T-helper 1 cell treated with Interleukin-12 subunit alpha and Interleukin-12 subunit beta and Interleukin-4 antibody, amounts not matched to agents 30 μg/mL and 1 μg/mL, for 36 hours (primary cell): Measurements from ENCODE around the gene TUBA3C.
"Not testable (repeated sequence)": the region's sequence is repeated elsewhere in the genome, so short reads cannot be mapped to it uniquely, and the experiment has no call there.

Experiments
- H3K27ac Mint-ChIP-seq: one replicate; pipeline ENCODE4 v1.8.0; 2021; ENCODE audit warnings: mild to moderate bottlenecking, mixed read lengths
- H3K27me3 Mint-ChIP-seq: one replicate; pipeline ENCODE4 v1.8.0; 2021; ENCODE audit warnings: low read depth, mixed read lengths
- H3K36me3 Mint-ChIP-seq: one replicate; pipeline ENCODE4 v1.8.0; 2021; ENCODE audit warnings: low read depth, mixed read lengths
- H3K4me1 Mint-ChIP-seq: one replicate; pipeline ENCODE4 v1.8.0; 2021; ENCODE audit warnings: low read depth, mixed read lengths
- H3K4me3 Mint-ChIP-seq: one replicate; pipeline ENCODE4 v1.8.0; 2021; ENCODE audit warnings: mild to moderate bottlenecking, moderate library complexity, mixed read lengths
- H3K9me3 Mint-ChIP-seq: one replicate; pipeline ENCODE4 v1.8.0; 2021; ENCODE audit warnings: mixed read lengths

Gene TUBA3C

GRCh38 chr13:19181621-19182485, at the start of gene TUBA3C:
TUBA3C (minus strand) TSS chr13:19181824; CDS start chr13:19181747, 77 bp downstream.
- H3K9me3 Mint-ChIP-seq = no peaks in the 10 kb centered on the region
- no peaks in the 10 kb centered on the region for H3K27me3 Mint-ChIP-seq
- no peaks in the 10 kb centered on the region for H3K4me1 Mint-ChIP-seq
- no peaks in the 10 kb centered on the region for H3K36me3 Mint-ChIP-seq
- no peak within 1 kb of the TSS for H3K27ac Mint-ChIP-seq
- no peak within 1 kb of the TSS for H3K4me3 Mint-ChIP-seq

GRCh38 chr13:19207413-19207812, 25.8 kb upstream of the TUBA3C start:
- not testable (repeated sequence) for H3K27me3 Mint-ChIP-seq, H3K9me3 Mint-ChIP-seq, H3K4me3 Mint-ChIP-seq, H3K27ac Mint-ChIP-seq, H3K36me3 Mint-ChIP-seq, H3K4me1 Mint-ChIP-seq

GRCh38 chr13:19192622-19193021, 11.0 kb upstream of the TUBA3C start:
- not testable (repeated sequence) for H3K27ac Mint-ChIP-seq, H3K4me1 Mint-ChIP-seq, H3K4me3 Mint-ChIP-seq, H3K27me3 Mint-ChIP-seq, H3K36me3 Mint-ChIP-seq
- peaks cover 16% of the 10 kb centered on the region for H3K9me3 Mint-ChIP-seq

GRCh38 chr13:19189911-19190310, 8.3 kb upstream of the TUBA3C start:
- not testable (repeated sequence) for H3K36me3 Mint-ChIP-seq, H3K4me1 Mint-ChIP-seq, H3K4me3 Mint-ChIP-seq, H3K27me3 Mint-ChIP-seq, H3K27ac Mint-ChIP-seq
- H3K9me3 Mint-ChIP-seq = peaks cover 11% of the 10 kb centered on the region

- not testable (repeated sequence) for H3K4me3 Mint-ChIP-seq, H3K4me1 Mint-ChIP-seq, H3K36me3 Mint-ChIP-seq, H3K27me3 Mint-ChIP-seq, H3K27ac Mint-ChIP-seq
- peaks cover 11% of the 10 kb centered on the region for H3K9me3 Mint-ChIP-seq
These were observed 7.7 kb upstream of the TUBA3C start for GRCh38 chr13:19189368-19189767.

- H3K9me3 Mint-ChIP-seq = peaks cover 11% of the 10 kb centered on the region
- no peaks in the 10 kb centered on the region for H3K36me3 Mint-ChIP-seq
- H3K27me3 Mint-ChIP-seq = no peaks in the 10 kb centered on the region
These were observed 4.4 kb upstream of the TUBA3C start for GRCh38 chr13:19185865-19186645.

GRCh38 chr13:19185086-19185864, 3.7 kb upstream of the TUBA3C start:
- Mint-ChIP-seq H3K9me3 (peaks cover 6% of the 10 kb centered on the region), H3K4me3 (no peak overlapping the region), H3K27me3 (no peaks in the 10 kb centered on the region), H3K36me3 (no peaks in the 10 kb centered on the region), H3K4me1 (no peaks in the 10 kb centered on the region), H3K27ac (no peak overlapping the region)

More at GRCh38 chr13:19185865-19186645, 4.4 kb upstream of the TUBA3C start:
- H3K27ac Mint-ChIP-seq = no peak overlapping the region
- no peak overlapping the region for H3K4me3 Mint-ChIP-seq
- H3K4me1 Mint-ChIP-seq = no peaks in the 10 kb centered on the region

GRCh38 chr13:19184176-19184575, 2.6 kb upstream of the TUBA3C start:
- H3K36me3 Mint-ChIP-seq = no peaks in the 10 kb centered on the region
- H3K9me3 Mint-ChIP-seq = peaks cover 5% of the 10 kb centered on the region
- H3K27ac Mint-ChIP-seq = no peak overlapping the region
- no peak overlapping the region for H3K4me3 Mint-ChIP-seq
- H3K4me1 Mint-ChIP-seq = no peaks in the 10 kb centered on the region
- H3K27me3 Mint-ChIP-seq = no peaks in the 10 kb centered on the region

- Mint-ChIP-seq H3K9me3 (peaks cover 5% of the 10 kb centered on the region), H3K4me3 (no peak overlapping the region), H3K27ac (no peak overlapping the region), H3K27me3 (no peaks in the 10 kb centered on the region), H3K4me1 (no peaks in the 10 kb centered on the region), H3K36me3 (no peaks in the 10 kb centered on the region)
These were observed 2.1 kb upstream of the TUBA3C start for GRCh38 chr13:19183676-19184075.

GRCh38 chr13:19182536-19182935, 912 bp upstream of the TUBA3C start:
- no peaks in the 10 kb centered on the region for H3K27me3 Mint-ChIP-seq
- no peaks in the 10 kb centered on the region for H3K36me3 Mint-ChIP-seq
- no peak overlapping the region for H3K4me3 Mint-ChIP-seq
- no peaks in the 10 kb centered on the region for H3K9me3 Mint-ChIP-seq
- H3K27ac Mint-ChIP-seq = no peak overlapping the region
- H3K4me1 Mint-ChIP-seq = no peaks in the 10 kb centered on the region

- Mint-ChIP-seq H3K4me1 (no peaks in the 10 kb centered on the region), H3K36me3 (no peaks in the 10 kb centered on the region)
These were observed 503 bp downstream of the TUBA3C start for GRCh38 chr13:19181021-19181620.

GRCh38 chr13:19179916-19180315, 1.7 kb downstream of the TUBA3C start:
- Mint-ChIP-seq H3K36me3 (no peaks in the 10 kb centered on the region), H3K9me3 (peaks cover 3% of the 10 kb centered on the region), H3K27ac (no peak overlapping the region), H3K4me1 (no peaks in the 10 kb centered on the region), H3K4me3 (no peak overlapping the region), H3K27me3 (no peaks in the 10 kb centered on the region)

More at GRCh38 chr13:19181021-19181620, 503 bp downstream of the TUBA3C start:
- Mint-ChIP-seq H3K9me3 (no peaks in the 10 kb centered on the region), H3K4me3 (no peak overlapping the region), H3K27ac (no peak overlapping the region), H3K27me3 (no peaks in the 10 kb centered on the region)

GRCh38 chr13:19178901-19179593, 2.6 kb downstream of the TUBA3C start:
- Mint-ChIP-seq H3K36me3 (no peaks in the 10 kb centered on the region), H3K4me3 (no peak overlapping the region), H3K4me1 (no peaks in the 10 kb centered on the region), H3K9me3 (peaks cover 3% of the 10 kb centered on the region), H3K27me3 (no peaks in the 10 kb centered on the region), H3K27ac (no peak overlapping the region)
